T-helper 2 cell treated with Interferon-gamma antibody and Interleukin-4, amounts not matched to agents 100 ng/mL and 5 ng/mL, for 36 hours (primary cell): ENCODE measurements around the gene KIRREL3. TPM values are rescaled to one million over a fixed set of nuclear protein-coding genes. Genes with fewer than 3 reads are reported as not detected.

Experiments
- intact Hi-C: fragments of 100-400 bp; cut with micrococcal nuclease; formaldehyde crosslinking; loops from one replicate; pipeline ENCODE4 v1.15.1; 2023
- total RNA-seq: library from RNA; stranded (reverse); gene quantifications from 2 replicates; pipeline ENCODE4 v1.2.3, GENCODE V29; 2022

Gene KIRREL3
- total RNA-seq, 1 donor from 2014 or later, result not detected

- intact Hi-C loops, result no loop called here
Measured at GRCh38 chr11:126997641-126998040, 2.9 kb downstream of the KIRREL3 start.

- intact Hi-C loops, result no loop called here
Measured at GRCh38 chr11:126997196-126997595, 3.4 kb downstream of the KIRREL3 start.

GRCh38 chr11:126996036-126996804 is 4.3 kb downstream of the KIRREL3 start:
- intact Hi-C loops, result no loop called here

GRCh38 chr11:126993599-126993998 is 7.0 kb downstream of the KIRREL3 start:
- intact Hi-C loops, result no loop called here

GRCh38 chr11:126992804-126993111 is 7.8 kb downstream of the KIRREL3 start:
- intact Hi-C loops, result no loop called here

GRCh38 chr11:126992065-126992803 is 8.3 kb downstream of the KIRREL3 start:
- intact Hi-C loops, result no loop called here

- intact Hi-C loops, result no loop called here
Measured at GRCh38 chr11:126991596-126991995, 9.0 kb downstream of the KIRREL3 start.

GRCh38 chr11:126990716-126991480 is 9.7 kb downstream of the KIRREL3 start:
- intact Hi-C loops, result loop anchor here (1.0 kb wide), 1 partner anchor 275 kb away; no protein-coding TSS in a partner anchor

- intact Hi-C loops, result loop anchor here (1.0 kb wide), 1 partner anchor 274 kb away; no protein-coding TSS in a partner anchor
Measured at GRCh38 chr11:126989942-126990715, 10.4 kb downstream of the KIRREL3 start.

- intact Hi-C loops, result no loop called here
Measured at GRCh38 chr11:126988655-126989054, 11.9 kb downstream of the KIRREL3 start.

GRCh38 chr11:126981635-126982034 is 18.9 kb downstream of the KIRREL3 start:
- intact Hi-C loops, result no loop called here

GRCh38 chr11:126978911-126979310 is 21.7 kb downstream of the KIRREL3 start:
- intact Hi-C loops, result no loop called here

GRCh38 chr11:126978165-126978564 is 22.4 kb downstream of the KIRREL3 start:
- intact Hi-C loops, result no loop called here

GRCh38 chr11:126973051-126973450 is 27.5 kb downstream of the KIRREL3 start:
- intact Hi-C loops, result no loop called here

GRCh38 chr11:126971305-126971704 is 29.3 kb downstream of the KIRREL3 start:
- intact Hi-C loops, result no loop called here

GRCh38 chr11:126969865-126970479 is 30.6 kb downstream of the KIRREL3 start:
- intact Hi-C loops, result no loop called here

- intact Hi-C loops, result no loop called here
Measured at GRCh38 chr11:126968915-126969314, 31.7 kb downstream of the KIRREL3 start.

- intact Hi-C loops, result no loop called here
Measured at GRCh38 chr11:126965331-126965730, 35.2 kb downstream of the KIRREL3 start.

GRCh38 chr11:126963603-126964363 is 36.8 kb downstream of the KIRREL3 start:
- intact Hi-C loops, result no loop called here

GRCh38 chr11:126963115-126963514 is 37.5 kb downstream of the KIRREL3 start:
- intact Hi-C loops, result no loop called here
